ENCODE measurements around the gene PREP.

PREP gene

DNA sequence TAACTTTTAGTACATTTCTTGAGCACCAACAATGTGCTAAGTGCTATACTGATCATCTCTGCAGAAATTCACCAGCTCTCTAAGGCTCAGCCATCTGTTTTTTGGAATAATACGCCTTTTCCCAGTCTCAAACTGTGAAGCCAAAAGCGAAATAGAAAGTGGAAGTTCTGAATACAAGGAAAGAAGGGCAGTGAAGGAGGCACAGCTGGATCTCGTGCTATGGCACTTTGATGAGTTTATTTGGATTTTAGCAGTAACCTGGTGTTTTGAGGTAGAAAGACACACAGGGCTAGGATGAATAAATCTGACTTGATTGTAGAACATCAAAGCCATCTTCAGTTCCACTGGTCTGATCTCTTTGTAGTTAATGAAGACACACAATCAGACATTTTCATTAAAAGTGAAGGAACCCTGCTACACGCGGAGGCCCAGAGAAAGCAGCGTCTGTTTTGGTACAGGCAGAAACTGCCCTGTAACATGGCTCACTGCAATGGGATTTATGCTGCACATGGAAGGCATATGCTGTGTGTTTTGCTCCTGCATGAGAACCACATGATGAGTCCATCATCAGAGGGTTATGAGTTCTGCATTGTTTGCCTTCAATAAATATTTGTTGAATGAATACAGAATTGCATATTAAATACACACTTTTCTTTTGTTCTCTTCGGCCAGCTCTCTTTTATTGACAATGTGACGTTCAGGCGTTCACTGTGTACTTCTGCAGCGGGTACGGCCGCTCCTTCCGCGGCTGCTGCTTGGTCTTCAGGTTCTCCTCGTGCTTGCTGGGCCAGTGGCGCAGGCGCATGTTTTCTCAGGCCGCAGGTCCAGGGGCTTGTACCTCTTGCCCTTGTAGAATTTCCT lies 100.9 kb downstream of the PREP start:
- DNase-seq (ENCODE audit: low read depth in 1 of 2, low spot score in 1 of 2): no peak
- Histone ChIP-seq H3K4me3 (replicated peaks; ENCODE audit: insufficient read depth, low read length) (no peak overlapping the region), H3K27me3 (ENCODE audit: insufficient read depth, poor library complexity, severe bottlenecking) (no peaks in the 10 kb centered on the region), H3K27ac (replicated peaks) (no peak overlapping the region)
- TF ChIP-seq POLR2AphosphoS5 (IDR thresholded peaks at IDR 0.05; ENCODE audit: low read depth) (no peak), GABPA (IDR thresholded peaks at IDR 0.05; ENCODE audit: low read depth) (no peak), REST (IDR thresholded peaks at IDR 0.05; ENCODE audit: insufficient replicate concordance, low read depth) (no peak), SPI1 (IDR thresholded peaks at IDR 0.05; ENCODE audit: borderline replicate concordance, low read depth) (no peak)
- TF ChIP-seq, protein P1, sequence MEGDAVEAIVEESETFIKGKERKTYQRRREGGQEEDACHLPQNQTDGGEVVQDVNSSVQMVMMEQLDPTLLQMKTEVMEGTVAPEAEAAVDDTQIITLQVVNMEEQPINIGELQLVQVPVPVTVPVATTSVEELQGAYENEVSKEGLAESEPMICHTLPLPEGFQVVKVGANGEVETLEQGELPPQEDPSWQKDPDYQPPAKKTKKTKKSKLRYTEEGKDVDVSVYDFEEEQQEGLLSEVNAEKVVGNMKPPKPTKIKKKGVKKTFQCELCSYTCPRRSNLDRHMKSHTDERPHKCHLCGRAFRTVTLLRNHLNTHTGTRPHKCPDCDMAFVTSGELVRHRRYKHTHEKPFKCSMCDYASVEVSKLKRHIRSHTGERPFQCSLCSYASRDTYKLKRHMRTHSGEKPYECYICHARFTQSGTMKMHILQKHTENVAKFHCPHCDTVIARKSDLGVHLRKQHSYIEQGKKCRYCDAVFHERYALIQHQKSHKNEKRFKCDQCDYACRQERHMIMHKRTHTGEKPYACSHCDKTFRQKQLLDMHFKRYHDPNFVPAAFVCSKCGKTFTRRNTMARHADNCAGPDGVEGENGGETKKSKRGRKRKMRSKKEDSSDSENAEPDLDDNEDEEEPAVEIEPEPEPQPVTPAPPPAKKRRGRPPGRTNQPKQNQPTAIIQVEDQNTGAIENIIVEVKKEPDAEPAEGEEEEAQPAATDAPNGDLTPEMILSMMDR (IDR thresholded peaks at IDR 0.05; ENCODE audit: insufficient read depth, low read length): no peak

GRCh38 chr6:105301072-105301503 lies 101.8 kb downstream of the PREP start:
- no peak for TF ChIP-seq POLR2AphosphoS5 (IDR thresholded peaks at IDR 0.05; ENCODE audit: low read depth)
- TF ChIP-seq REST (IDR thresholded peaks at IDR 0.05; ENCODE audit: insufficient replicate concordance, low read depth): no peak
- TF ChIP-seq GABPA (IDR thresholded peaks at IDR 0.05; ENCODE audit: low read depth): no peak
- no peak for TF ChIP-seq SPI1 (IDR thresholded peaks at IDR 0.05; ENCODE audit: borderline replicate concordance, low read depth)
- TF ChIP-seq, protein P1 (IDR thresholded peaks at IDR 0.05; ENCODE audit: insufficient read depth, low read length): no peak
- Histone ChIP-seq H3K27ac (replicated peaks) (no peak overlapping the region), H3K27me3 (ENCODE audit: insufficient read depth, poor library complexity, severe bottlenecking) (no peaks in the 10 kb centered on the region), H3K4me3 (replicated peaks; ENCODE audit: insufficient read depth, low read length) (no peak overlapping the region)
- no peak for DNase-seq (ENCODE audit: low read depth in 1 of 2, low spot score in 1 of 2)

GRCh38 chr6:105300090-105300489 lies 102.8 kb downstream of the PREP start:
- DNase-seq (ENCODE audit: low read depth in 1 of 2, low spot score in 1 of 2): no peak
- H3K4me3 ChIP-seq (replicated peaks; ENCODE audit: insufficient read depth, low read length): no peak overlapping the region
- H3K27me3 ChIP-seq (ENCODE audit: insufficient read depth, poor library complexity, severe bottlenecking): no peaks in the 10 kb centered on the region
- TF ChIP-seq SPI1 (IDR thresholded peaks at IDR 0.05; ENCODE audit: borderline replicate concordance, low read depth) (no peak), GABPA (IDR thresholded peaks at IDR 0.05; ENCODE audit: low read depth) (no peak)
- H3K27ac ChIP-seq (replicated peaks): no peak overlapping the region

DNA sequence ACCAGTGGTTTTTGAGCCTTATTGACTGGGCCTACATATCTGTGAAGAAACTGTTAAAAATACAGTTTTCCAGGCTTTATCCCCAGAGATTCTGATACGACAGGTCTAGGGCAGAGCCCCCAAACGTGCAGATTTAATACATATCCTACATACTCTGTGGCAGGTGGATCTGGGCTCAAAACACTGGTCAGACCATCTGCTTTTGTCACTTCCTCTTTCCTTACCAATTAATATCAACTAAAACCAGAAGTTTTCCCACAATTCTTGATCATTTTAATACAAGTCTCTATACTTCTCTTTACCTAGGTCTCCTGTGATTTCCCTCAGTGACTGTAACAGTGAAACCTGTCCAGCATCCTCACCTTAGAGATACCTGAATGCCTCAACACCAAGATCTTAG lies 108.8 kb downstream of the PREP start:
- Histone ChIP-seq H3K27ac (replicated peaks) (no peak overlapping the region), H3K27me3 (ENCODE audit: insufficient read depth, poor library complexity, severe bottlenecking) (no peaks in the 10 kb centered on the region), H3K4me3 (replicated peaks; ENCODE audit: insufficient read depth, low read length) (no peak overlapping the region)
- TF ChIP-seq POLR2AphosphoS5 (IDR thresholded peaks at IDR 0.05; ENCODE audit: low read depth) (no peak), SPI1 (IDR thresholded peaks at IDR 0.05; ENCODE audit: borderline replicate concordance, low read depth) (peak; percentile 74)
- no peak for DNase-seq (ENCODE audit: low read depth in 1 of 2, low spot score in 1 of 2)
